ENCODE data around the gene SLC39A9. TPM values are rescaled to one million over a fixed set of nuclear protein-coding genes. Genes with fewer than 3 reads are reported as not detected.

Gene SLC39A9
- total and polyA plus RNA-seq, 2 experiments from 2014 or later: 17.7 to 48.1 TPM

DNA sequence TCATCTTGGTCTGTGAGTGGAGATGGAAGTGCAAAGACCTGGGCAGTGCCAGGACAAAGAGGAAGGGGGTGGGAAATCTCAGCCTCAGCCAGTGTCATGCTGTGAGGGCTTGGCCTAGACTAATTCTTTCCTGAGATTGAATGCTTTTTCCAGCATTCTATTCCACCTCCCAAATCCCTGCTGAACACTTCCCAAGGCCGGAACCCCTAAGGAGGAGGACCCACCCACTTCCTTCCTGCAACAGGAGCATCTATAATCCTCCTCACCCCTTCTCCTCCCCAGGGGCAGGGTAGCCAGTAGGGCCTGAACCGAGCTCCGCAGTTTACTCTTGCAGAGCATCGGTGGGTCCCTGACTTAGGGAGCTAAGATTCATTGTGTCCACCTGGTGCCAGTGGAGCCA lies 89.3 kb downstream of the SLC39A9 start:
- H3K4me2 ChIP-seq: no peak overlapping the region
- no peaks in the 10 kb centered on the region for H3K79me2 ChIP-seq (replicated peaks; ENCODE audit: insufficient read depth)
- no peaks in the 10 kb centered on the region for H3K9me2 ChIP-seq (ENCODE audit: insufficient read depth)
- H3K27ac ChIP-seq (ENCODE audit: low read depth): no peak overlapping the region
- Mint-ChIP-seq H3K27ac (no peak overlapping the region), H3K36me3 (ENCODE audit: low read depth) (no peaks in the 10 kb centered on the region), H3K27me3 (ENCODE audit: insufficient read depth, low read depth, poor library complexity) (peaks cover 39% of the 10 kb centered on the region), H3K4me3 (no peak overlapping the region), H3K4me1 (peaks cover 10% of the 10 kb centered on the region), H3K9me3 (no peaks in the 10 kb centered on the region)
- no peak for ATAC-seq
- H3F3A ChIP-seq (replicated peaks; ENCODE audit: low read depth): no peaks in the 10 kb centered on the region
- no peaks in the 10 kb centered on the region for H3K36me3 ChIP-seq (ENCODE audit: insufficient read depth)
- peaks cover 48% of the 10 kb centered on the region for H3K27me3 ChIP-seq (ENCODE audit: insufficient read depth)
- no peaks in the 10 kb centered on the region for H3K4me1 ChIP-seq (ENCODE audit: insufficient read depth)
- H3K4me3 ChIP-seq: no peak overlapping the region
- DNase-seq (ENCODE audit: low spot score): no peak
- H2AFZ ChIP-seq: no peak overlapping the region
- no peaks in the 10 kb centered on the region; the same call in 1 of the 2 replicates for H4K20me1 ChIP-seq (replicated peaks; ENCODE audit: insufficient read depth)
- TF ChIP-seq EZH2 (IDR thresholded peaks at IDR 0.05; ENCODE audit: low read depth, unreplicated experiment) (no peak), ZNF114 (CRISPR knock-in tag; IDR thresholded peaks at IDR 0.05) (no peak), POLR2AphosphoS5 (IDR thresholded peaks at IDR 0.05; ENCODE audit: low read depth) (no peak), JUNB (IDR thresholded peaks at IDR 0.05; ENCODE audit: unreplicated experiment) (no peak), NANOG (IDR thresholded peaks at IDR 0.05; ENCODE audit: borderline replicate concordance) (no peak), STAT1 (IDR thresholded peaks at IDR 0.05; ENCODE audit: unreplicated experiment) (no peak), CREB1 (CRISPR knock-in tag; IDR thresholded peaks at IDR 0.05; ENCODE audit: low read depth) (no peak), EZH2phosphoT487 (IDR thresholded peaks at IDR 0.05; ENCODE audit: unreplicated experiment) (no peak)
- TF ChIP-seq, protein P1, sequence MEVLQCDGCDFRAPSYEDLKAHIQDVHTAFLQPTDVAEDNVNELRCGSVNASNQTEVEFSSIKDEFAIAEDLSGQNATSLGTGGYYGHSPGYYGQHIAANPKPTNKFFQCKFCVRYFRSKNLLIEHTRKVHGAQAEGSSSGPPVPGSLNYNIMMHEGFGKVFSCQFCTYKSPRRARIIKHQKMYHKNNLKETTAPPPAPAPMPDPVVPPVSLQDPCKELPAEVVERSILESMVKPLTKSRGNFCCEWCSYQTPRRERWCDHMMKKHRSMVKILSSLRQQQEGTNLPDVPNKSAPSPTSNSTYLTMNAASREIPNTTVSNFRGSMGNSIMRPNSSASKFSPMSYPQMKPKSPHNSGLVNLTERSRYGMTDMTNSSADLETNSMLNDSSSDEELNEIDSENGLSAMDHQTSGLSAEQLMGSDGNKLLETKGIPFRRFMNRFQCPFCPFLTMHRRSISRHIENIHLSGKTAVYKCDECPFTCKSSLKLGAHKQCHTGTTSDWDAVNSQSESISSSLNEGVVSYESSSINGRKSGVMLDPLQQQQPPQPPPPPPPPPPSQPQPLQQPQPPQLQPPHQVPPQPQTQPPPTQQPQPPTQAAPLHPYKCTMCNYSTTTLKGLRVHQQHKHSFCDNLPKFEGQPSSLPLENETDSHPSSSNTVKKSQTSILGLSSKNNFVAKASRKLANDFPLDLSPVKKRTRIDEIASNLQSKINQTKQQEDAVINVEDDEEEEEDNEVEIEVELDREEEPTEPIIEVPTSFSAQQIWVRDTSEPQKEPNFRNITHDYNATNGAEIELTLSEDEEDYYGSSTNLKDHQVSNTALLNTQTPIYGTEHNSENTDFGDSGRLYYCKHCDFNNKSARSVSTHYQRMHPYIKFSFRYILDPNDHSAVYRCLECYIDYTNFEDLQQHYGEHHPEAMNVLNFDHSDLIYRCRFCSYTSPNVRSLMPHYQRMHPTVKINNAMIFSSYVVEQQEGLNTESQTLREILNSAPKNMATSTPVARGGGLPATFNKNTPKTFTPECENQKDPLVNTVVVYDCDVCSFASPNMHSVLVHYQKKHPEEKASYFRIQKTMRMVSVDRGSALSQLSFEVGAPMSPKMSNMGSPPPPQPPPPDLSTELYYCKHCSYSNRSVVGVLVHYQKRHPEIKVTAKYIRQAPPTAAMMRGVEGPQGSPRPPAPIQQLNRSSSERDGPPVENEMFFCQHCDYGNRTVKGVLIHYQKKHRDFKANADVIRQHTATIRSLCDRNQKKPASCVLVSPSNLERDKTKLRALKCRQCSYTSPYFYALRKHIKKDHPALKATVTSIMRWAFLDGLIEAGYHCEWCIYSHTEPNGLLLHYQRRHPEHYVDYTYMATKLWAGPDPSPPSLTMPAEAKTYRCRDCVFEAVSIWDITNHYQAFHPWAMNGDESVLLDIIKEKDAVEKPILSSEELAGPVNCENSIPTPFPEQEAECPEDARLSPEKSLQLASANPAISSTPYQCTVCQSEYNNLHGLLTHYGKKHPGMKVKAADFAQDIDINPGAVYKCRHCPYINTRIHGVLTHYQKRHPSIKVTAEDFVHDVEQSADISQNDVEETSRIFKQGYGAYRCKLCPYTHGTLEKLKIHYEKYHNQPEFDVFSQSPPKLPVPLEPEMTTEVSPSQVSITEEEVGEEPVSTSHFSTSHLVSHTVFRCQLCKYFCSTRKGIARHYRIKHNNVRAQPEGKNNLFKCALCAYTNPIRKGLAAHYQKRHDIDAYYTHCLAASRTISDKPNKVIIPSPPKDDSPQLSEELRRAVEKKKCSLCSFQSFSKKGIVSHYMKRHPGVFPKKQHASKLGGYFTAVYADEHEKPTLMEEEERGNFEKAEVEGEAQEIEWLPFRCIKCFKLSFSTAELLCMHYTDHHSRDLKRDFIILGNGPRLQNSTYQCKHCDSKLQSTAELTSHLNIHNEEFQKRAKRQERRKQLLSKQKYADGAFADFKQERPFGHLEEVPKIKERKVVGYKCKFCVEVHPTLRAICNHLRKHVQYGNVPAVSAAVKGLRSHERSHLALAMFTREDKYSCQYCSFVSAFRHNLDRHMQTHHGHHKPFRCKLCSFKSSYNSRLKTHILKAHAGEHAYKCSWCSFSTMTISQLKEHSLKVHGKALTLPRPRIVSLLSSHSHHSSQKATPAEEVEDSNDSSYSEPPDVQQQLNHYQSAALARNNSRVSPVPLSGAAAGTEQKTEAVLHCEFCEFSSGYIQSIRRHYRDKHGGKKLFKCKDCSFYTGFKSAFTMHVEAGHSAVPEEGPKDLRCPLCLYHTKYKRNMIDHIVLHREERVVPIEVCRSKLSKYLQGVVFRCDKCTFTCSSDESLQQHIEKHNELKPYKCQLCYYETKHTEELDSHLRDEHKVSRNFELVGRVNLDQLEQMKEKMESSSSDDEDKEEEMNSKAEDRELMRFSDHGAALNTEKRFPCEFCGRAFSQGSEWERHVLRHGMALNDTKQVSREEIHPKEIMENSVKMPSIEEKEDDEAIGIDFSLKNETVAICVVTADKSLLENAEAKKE (CRISPR knock-in tag; IDR thresholded peaks at IDR 0.05): no peak
- TF ChIP-seq, protein P2, sequence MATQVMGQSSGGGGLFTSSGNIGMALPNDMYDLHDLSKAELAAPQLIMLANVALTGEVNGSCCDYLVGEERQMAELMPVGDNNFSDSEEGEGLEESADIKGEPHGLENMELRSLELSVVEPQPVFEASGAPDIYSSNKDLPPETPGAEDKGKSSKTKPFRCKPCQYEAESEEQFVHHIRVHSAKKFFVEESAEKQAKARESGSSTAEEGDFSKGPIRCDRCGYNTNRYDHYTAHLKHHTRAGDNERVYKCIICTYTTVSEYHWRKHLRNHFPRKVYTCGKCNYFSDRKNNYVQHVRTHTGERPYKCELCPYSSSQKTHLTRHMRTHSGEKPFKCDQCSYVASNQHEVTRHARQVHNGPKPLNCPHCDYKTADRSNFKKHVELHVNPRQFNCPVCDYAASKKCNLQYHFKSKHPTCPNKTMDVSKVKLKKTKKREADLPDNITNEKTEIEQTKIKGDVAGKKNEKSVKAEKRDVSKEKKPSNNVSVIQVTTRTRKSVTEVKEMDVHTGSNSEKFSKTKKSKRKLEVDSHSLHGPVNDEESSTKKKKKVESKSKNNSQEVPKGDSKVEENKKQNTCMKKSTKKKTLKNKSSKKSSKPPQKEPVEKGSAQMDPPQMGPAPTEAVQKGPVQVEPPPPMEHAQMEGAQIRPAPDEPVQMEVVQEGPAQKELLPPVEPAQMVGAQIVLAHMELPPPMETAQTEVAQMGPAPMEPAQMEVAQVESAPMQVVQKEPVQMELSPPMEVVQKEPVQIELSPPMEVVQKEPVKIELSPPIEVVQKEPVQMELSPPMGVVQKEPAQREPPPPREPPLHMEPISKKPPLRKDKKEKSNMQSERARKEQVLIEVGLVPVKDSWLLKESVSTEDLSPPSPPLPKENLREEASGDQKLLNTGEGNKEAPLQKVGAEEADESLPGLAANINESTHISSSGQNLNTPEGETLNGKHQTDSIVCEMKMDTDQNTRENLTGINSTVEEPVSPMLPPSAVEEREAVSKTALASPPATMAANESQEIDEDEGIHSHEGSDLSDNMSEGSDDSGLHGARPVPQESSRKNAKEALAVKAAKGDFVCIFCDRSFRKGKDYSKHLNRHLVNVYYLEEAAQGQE (IDR thresholded peaks at IDR 0.05; ENCODE audit: unreplicated experiment): no peak

All from GM23338 (cell line).